Sigmoid colon (tissue), 7 donors: ENCODE measurements around the gene FGB. TPM values are rescaled to one million over a fixed set of nuclear protein-coding genes. Genes with fewer than 3 reads are reported as not detected.

Source experiments
- DNase-seq: peaks from one replicate; pipeline ENCODE4 v3.0.0-alpha.2; 2019
- H3K27ac ChIP-seq, 4 donors: fragments of 200-600 bp; sonication (generic); one replicate each; pipeline ENCODE4 v1.5.1; 2016 to 2019; ENCODE audit warnings: mild to moderate bottlenecking in 1 of 4
- H3K27me3 ChIP-seq, 3 donors: fragments of 200-600 bp; sonication (generic); one replicate each; pipeline ENCODE4 v1.5.1; 2019; ENCODE audit warnings: mild to moderate bottlenecking in 1 of 3
- H3K36me3 ChIP-seq, 4 donors: fragments of 200-600 bp; sonication (generic); one replicate each; pipeline ENCODE4 v1.5.1; 2016 to 2019
- H3K4me1 ChIP-seq, 4 donors: fragments of 200-600 bp; sonication (generic); one replicate each; pipeline ENCODE4 v1.5.1; 2017 to 2019
- H3K4me3 ChIP-seq, 4 donors: fragments of 200-600 bp; sonication (generic); one replicate each; pipeline ENCODE4 v1.5.1; 2017 to 2019; ENCODE audit warnings: mild to moderate bottlenecking in 2 of 4, moderate library complexity in 1 of 4
- H3K9me3 ChIP-seq, 4 donors: fragments of 200-600 bp in 3 of 4; sonication (generic) in 3 of 4; one replicate each; pipeline versions ENCODE4 v1.5.1 to v1.6.1; 2013 to 2019
- CTCF ChIP-seq, 4 experiments: fragments of 450-650 bp in 3 of 4; fragments of 200-600 bp in 1 of 4; IDR thresholded peaks; one replicate each; pipeline ENCODE4 v1.5.1; 2016 to 2019; ENCODE audit warnings: antibody characterized with exemption in 4 of 4, mild to moderate bottlenecking in 3 of 4, moderate library complexity in 2 of 4
- EP300 ChIP-seq, 4 donors: sonication (generic); formaldehyde crosslinking; IDR thresholded peaks; one replicate each; pipeline ENCODE4 v1.6.1; 2017; ENCODE audit warnings: antibody characterized with exemption in 4 of 4
- POLR2A ChIP-seq, 2 donors: fragments of 450-650 bp; IDR thresholded peaks; one replicate each; pipeline ENCODE4 v1.6.1; 2016; ENCODE audit warnings: antibody characterized with exemption in 2 of 2, mild to moderate bottlenecking in 2 of 2, moderate library complexity in 2 of 2
- POLR2AphosphoS5 ChIP-seq, 4 donors: sonication (generic); formaldehyde crosslinking; IDR thresholded peaks; one replicate each; pipeline ENCODE4 v1.6.1; 2017; ENCODE audit warnings: antibody characterized with exemption in 4 of 4
- WGBS, 2 donors: extraction: QIAGEN DNeasy Blood & Tissue Kit; methylation state at CpG; one replicate each; pipeline ENCODE4 v1.1.7; 2013; 5-methylcytosine and 5-hydroxymethylcytosine counted together
- intact Hi-C: fragments of 100-400 bp; cut with DNase I; formaldehyde crosslinking; loops from one replicate; pipeline ENCODE4 v1.15.1; 2023
- polyA plus RNA-seq, 3 donors: library from polyadenylated mRNA; stranded (reverse); fragments of 200-250 nt; gene quantifications; one replicate each; pipeline ENCODE4 v1.2.3, GENCODE V29; 2013
- total RNA-seq, 4 donors: library from RNA; depleted of rRNA; stranded (reverse); fragments of >200 nt; gene quantifications; one replicate each; pipeline ENCODE4 v1.1.0, GENCODE V29; 2016
- donor health status: healthy with polysubstance abuse.
- donor health status: Bipolar disorder and iron deficiency.
- donor health status: healthy.

FGB gene
- total and polyA plus RNA-seq, 7 donors: 0.67 TPM; not detected in 6

- 65 to 79% methylated on average over 7 of the region's 7 CpGs for WGBS, 2 donors
These were observed 35.3 kb downstream of the FGB start for GRCh38 chr4:154597798-154598774.

GRCh38 chr4:154602404-154603020, 39.7 kb downstream of the FGB start:
- no peak overlapping the region for H3K27ac ChIP-seq
- no peak overlapping the region for H3K4me3 ChIP-seq
- H3K27me3 ChIP-seq: no peaks in the 10 kb centered on the region
- intact Hi-C loops: no loop called here
- TF ChIP-seq POLR2AphosphoS5 (IDR thresholded peaks at IDR 0.05) (no peak), CTCF (IDR thresholded peaks at IDR 0.05) (no peak), EP300 (IDR thresholded peaks at IDR 0.05) (no peak), POLR2A (IDR thresholded peaks at IDR 0.05) (no peak)
- H3K9me3 ChIP-seq: no peaks in the 10 kb centered on the region
- H3K4me1 ChIP-seq: no peaks in the 10 kb centered on the region
- 53 to 65% methylated on average over 1 of the region's 1 CpG for WGBS, 2 donors
- no peak for DNase-seq
- no peaks in the 10 kb centered on the region for H3K36me3 ChIP-seq

More at GRCh38 chr4:154597798-154598774, 35.3 kb downstream of the FGB start:
- H3K27ac ChIP-seq: no peak overlapping the region
- H3K27me3 ChIP-seq: no peaks in the 10 kb centered on the region
- DNase-seq: no peak
- intact Hi-C loops: no loop called here
- H3K9me3 ChIP-seq: no peaks in the 10 kb centered on the region
- no peaks in the 10 kb centered on the region for H3K4me1 ChIP-seq
- H3K36me3 ChIP-seq: no peaks in the 10 kb centered on the region
- no peak for TF ChIP-seq CTCF (IDR thresholded peaks at IDR 0.05)
- no peak for TF ChIP-seq POLR2AphosphoS5 (IDR thresholded peaks at IDR 0.05)
- no peak for TF ChIP-seq POLR2A (IDR thresholded peaks at IDR 0.05)
- TF ChIP-seq EP300 (IDR thresholded peaks at IDR 0.05): no peak
- no peak overlapping the region for H3K4me3 ChIP-seq

- Histone ChIP-seq H3K4me1 (no peaks in the 10 kb centered on the region), H3K9me3 (no peaks in the 10 kb centered on the region), H3K4me3 (no peak overlapping the region), H3K27me3 (no peaks in the 10 kb centered on the region), H3K27ac (no peak overlapping the region), H3K36me3 (no peaks in the 10 kb centered on the region)
- DNase-seq: no peak
- TF ChIP-seq EP300 (IDR thresholded peaks at IDR 0.05): no peak
- no peak for TF ChIP-seq POLR2A (IDR thresholded peaks at IDR 0.05)
- TF ChIP-seq CTCF (IDR thresholded peaks at IDR 0.05): no peak
- TF ChIP-seq POLR2AphosphoS5 (IDR thresholded peaks at IDR 0.05): no peak
- intact Hi-C loops: no loop called here
- 93 to 95% methylated on average over 6 of the region's 6 CpGs for WGBS, 2 donors
These were observed 40.5 kb downstream of the FGB start for GRCh38 chr4:154603033-154603943.

- no peak overlapping the region for H3K27ac ChIP-seq
- TF ChIP-seq POLR2AphosphoS5 (IDR thresholded peaks at IDR 0.05) (no peak), EP300 (IDR thresholded peaks at IDR 0.05) (no peak), CTCF (IDR thresholded peaks at IDR 0.05) (no peak), POLR2A (IDR thresholded peaks at IDR 0.05) (no peak)
- DNase-seq: no peak
- no peaks in the 10 kb centered on the region for H3K4me1 ChIP-seq
- intact Hi-C loops: no loop called here
- H3K9me3 ChIP-seq: no peaks in the 10 kb centered on the region
- H3K36me3 ChIP-seq: no peaks in the 10 kb centered on the region
- H3K27me3 ChIP-seq: no peaks in the 10 kb centered on the region
- no peak overlapping the region for H3K4me3 ChIP-seq
- WGBS, 2 donors: 87 to 92% methylated on average over 4 of the region's 4 CpGs
These were observed 41.9 kb downstream of the FGB start for GRCh38 chr4:154604696-154605200.
